ENCODE results near the gene POLR2E.
A peak's percentile ranks its signal among the peaks of the same experiment; 100 is the strongest.

The POLR2E gene

DNA sequence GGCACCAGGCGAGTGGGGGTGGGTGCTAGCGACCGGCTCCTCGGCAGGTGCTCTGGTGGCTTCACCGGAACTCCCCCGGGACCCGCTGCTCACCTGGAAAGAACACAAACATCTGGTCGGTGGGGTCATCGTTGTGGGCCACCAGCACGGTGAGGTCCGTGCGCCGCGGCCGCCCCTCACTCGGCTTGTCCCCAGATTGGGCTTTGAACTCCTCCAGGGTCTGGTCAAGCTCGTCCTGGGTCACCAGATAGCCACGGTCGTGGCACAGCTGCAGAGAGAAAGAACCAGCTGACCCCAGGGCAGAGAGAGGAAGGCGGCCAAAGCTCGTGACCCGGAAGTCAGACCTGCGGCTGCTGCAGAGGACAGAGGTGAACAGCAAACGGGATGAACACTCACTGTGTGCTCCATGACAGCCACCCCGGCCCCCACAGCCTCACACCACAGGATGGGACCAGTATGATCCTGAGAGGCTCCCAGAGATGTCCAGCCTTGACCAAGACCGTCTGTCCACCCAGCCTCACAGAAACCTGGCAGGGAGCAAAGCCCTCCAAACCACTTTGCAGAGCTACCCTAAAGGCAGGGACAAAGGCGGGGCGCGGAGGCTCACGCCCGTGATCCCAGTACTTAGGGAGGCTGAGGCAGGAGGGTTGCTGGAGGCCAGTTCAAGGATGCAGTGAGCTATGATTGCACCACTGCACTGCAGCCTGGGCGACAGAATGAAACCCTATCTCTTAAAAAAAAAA lies 1.2 kb downstream of the POLR2E start:
- Mint-ChIP-seq H3K4me1 (peaks cover 22% of the 10 kb centered on the region), H3K9me3 (no peaks in the 10 kb centered on the region), H3K36me3 (ENCODE audit: low read depth) (no peaks in the 10 kb centered on the region), H3K27me3 (ENCODE audit: low read depth) (peaks cover 5% of the 10 kb centered on the region), H3K27ac (no peak overlapping the region), H3K4me3 (peak overlapping the region; percentile 90 to 97 (median 92))
- TF ChIP-seq, protein P1, sequence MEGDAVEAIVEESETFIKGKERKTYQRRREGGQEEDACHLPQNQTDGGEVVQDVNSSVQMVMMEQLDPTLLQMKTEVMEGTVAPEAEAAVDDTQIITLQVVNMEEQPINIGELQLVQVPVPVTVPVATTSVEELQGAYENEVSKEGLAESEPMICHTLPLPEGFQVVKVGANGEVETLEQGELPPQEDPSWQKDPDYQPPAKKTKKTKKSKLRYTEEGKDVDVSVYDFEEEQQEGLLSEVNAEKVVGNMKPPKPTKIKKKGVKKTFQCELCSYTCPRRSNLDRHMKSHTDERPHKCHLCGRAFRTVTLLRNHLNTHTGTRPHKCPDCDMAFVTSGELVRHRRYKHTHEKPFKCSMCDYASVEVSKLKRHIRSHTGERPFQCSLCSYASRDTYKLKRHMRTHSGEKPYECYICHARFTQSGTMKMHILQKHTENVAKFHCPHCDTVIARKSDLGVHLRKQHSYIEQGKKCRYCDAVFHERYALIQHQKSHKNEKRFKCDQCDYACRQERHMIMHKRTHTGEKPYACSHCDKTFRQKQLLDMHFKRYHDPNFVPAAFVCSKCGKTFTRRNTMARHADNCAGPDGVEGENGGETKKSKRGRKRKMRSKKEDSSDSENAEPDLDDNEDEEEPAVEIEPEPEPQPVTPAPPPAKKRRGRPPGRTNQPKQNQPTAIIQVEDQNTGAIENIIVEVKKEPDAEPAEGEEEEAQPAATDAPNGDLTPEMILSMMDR (IDR thresholded peaks at IDR 0.05; ENCODE audit: unreplicated experiment in 3 of 3): no peak

GRCh38 chr19:1093330-1093729 lies 1.8 kb downstream of the POLR2E start:
- TF ChIP-seq, protein P1 (IDR thresholded peaks at IDR 0.05; ENCODE audit: unreplicated experiment in 3 of 3): no peak
- H3K9me3 Mint-ChIP-seq: no peaks in the 10 kb centered on the region
- peaks cover 5% of the 10 kb centered on the region for H3K27me3 Mint-ChIP-seq (ENCODE audit: low read depth)
- H3K4me3 Mint-ChIP-seq: peak overlapping the region; percentile 90 to 97 (median 92)
- H3K4me1 Mint-ChIP-seq: peaks cover 17% of the 10 kb centered on the region
- no peak overlapping the region for H3K27ac Mint-ChIP-seq
- no peaks in the 10 kb centered on the region for H3K36me3 Mint-ChIP-seq (ENCODE audit: low read depth)

DNA sequence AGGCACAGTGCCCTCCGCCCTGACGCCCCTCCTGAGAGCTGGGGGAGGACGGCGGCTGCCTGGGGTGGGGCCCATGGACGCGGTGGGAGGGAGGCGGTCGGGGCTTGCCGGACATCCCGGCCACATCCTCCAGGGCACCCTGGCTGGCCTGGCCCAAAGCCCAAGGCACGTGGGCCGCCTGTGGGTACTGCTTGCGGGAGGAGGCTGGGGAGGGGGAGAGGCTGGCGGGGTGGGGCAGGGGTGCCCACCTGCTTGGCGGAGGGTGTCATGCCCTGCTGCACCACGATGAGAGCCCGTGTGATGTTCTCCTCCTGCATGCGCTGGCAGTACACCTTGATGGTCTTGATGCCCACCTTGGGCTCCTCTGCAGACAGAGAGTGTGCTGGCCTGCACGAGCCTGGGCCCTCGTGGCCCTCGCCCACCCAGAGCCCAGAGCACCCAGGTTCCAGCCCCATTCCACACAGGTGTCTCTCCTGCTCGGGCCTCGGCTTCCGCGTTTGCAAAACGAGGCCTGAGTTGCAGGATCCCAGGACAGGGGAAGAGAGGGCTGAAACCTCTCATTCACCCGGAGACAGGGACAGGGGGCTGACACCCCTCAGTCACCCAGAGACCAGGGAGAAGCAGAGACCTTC lies 3.5 kb downstream of the POLR2E start:
- no peaks in the 10 kb centered on the region for H3K9me3 Mint-ChIP-seq
- H3K27ac Mint-ChIP-seq: no peak overlapping the region
- TF ChIP-seq, protein P1 (IDR thresholded peaks at IDR 0.05; ENCODE audit: unreplicated experiment in 3 of 3): no peak
- H3K4me1 Mint-ChIP-seq: peaks cover 22% of the 10 kb centered on the region
- peak overlapping the region in 1 of 3 experiments; percentile 69 for H3K4me3 Mint-ChIP-seq
- H3K27me3 Mint-ChIP-seq (ENCODE audit: low read depth): peaks cover 5% of the 10 kb centered on the region
- H3K36me3 Mint-ChIP-seq (ENCODE audit: low read depth): peaks cover 5% of the 10 kb centered on the region

GRCh38 chr19:1090731-1091543 lies 4.2 kb downstream of the POLR2E start:
- Mint-ChIP-seq H3K27me3 (ENCODE audit: low read depth) (peaks cover 5% of the 10 kb centered on the region), H3K4me3 (peak overlapping the region in 2 of 3 experiments; percentile 16 to 19), H3K36me3 (ENCODE audit: low read depth) (peaks cover 5% of the 10 kb centered on the region), H3K9me3 (no peaks in the 10 kb centered on the region), H3K4me1 (peaks cover 21% of the 10 kb centered on the region), H3K27ac (no peak overlapping the region)
- TF ChIP-seq, protein P1 (IDR thresholded peaks at IDR 0.05; ENCODE audit: unreplicated experiment in 3 of 3): no peak

DNA sequence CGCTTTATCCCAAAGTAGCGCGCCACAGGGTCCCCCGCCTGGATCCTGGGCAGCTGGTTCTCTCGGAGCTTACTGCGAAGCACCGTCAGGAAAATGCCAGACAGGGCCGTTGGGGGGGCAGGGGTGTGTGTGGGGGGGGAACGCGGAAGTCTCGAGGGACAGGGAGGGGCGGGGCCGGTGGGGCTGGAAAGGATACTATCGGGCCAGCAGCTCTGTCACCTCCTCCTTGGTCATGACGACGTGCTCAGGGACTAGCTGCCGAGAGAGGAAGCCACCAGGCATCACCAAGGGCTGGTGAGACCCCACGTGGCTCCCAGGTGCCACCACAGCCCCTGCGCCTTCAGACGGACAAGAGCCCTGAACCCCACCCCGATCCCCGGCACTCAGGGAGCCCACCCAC lies 5.3 kb downstream of the POLR2E start:
- Mint-ChIP-seq H3K9me3 (no peaks in the 10 kb centered on the region), H3K27ac (no peak overlapping the region), H3K27me3 (ENCODE audit: low read depth) (peaks cover 5% of the 10 kb centered on the region), H3K36me3 (ENCODE audit: low read depth) (peaks cover 8% of the 10 kb centered on the region), H3K4me1 (peaks cover 17% of the 10 kb centered on the region), H3K4me3 (no peak overlapping the region)
- TF ChIP-seq, protein P1 (IDR thresholded peaks at IDR 0.05; ENCODE audit: unreplicated experiment in 3 of 3): no peak
